H1 (cell line): ENCODE results near the gene MYOM1. TPM values are rescaled to one million over a fixed set of nuclear protein-coding genes. Genes with fewer than 3 reads are reported as not detected.

Source experiments
- CTCF ChIA-PET: fragments of 300-600 bp; sonication (Branson Sonifier 250); formaldehyde crosslinking; loops from one replicate; lab custom pipeline; 2021; ENCODE audit not compliant: partially characterized antibody; lab: Charles Lee
- POLR2A ChIA-PET: fragments of 300-600 bp; sonication (Branson Sonifier 250); formaldehyde crosslinking; loops from one replicate; lab custom pipeline; 2021; ENCODE audit warnings: inconsistent platforms; ENCODE audit not compliant: partially characterized antibody; lab: Charles Lee
- DNase-seq, 2 experiments: peaks; one replicate each; pipeline versions ENCODE4 v3.0.0 to v3.0.0-alpha.2; 2010 to 2022; ENCODE audit warnings: low spot score in 2 of 2, low read depth in 1 of 2, mixed read lengths in 1 of 2
- FAIRE-seq: peaks from 2 replicates; lab custom pipeline; 2011; peaks lifted over from hg19 to GRCh38; lab: Jason Lieb, UNC
- H2AFZ ChIP-seq: 2 replicates; pipeline ENCODE4 v1.8.1; 2012; ENCODE audit warnings: low read length, inconsistent platforms
- H2AK5ac ChIP-seq: 2 replicates; pipeline ENCODE4 v1.6.1; 2013; ENCODE audit warnings: low read depth, low read length
- H2BK120ac ChIP-seq: replicated peaks from 2 replicates; pipeline ENCODE3; 2013; ENCODE audit warnings: low read depth, low read length, inconsistent platforms
- H2BK12ac ChIP-seq: 2 replicates; pipeline ENCODE4 v1.6.1; 2013; ENCODE audit warnings: low read depth, low read length
- H2BK15ac ChIP-seq: 2 replicates; pipeline ENCODE4 v1.6.1; 2013; ENCODE audit warnings: low read length
- H2BK20ac ChIP-seq: 2 replicates; pipeline ENCODE4 v1.6.1; 2013; ENCODE audit warnings: low read length
- H2BK5ac ChIP-seq: 2 replicates; pipeline ENCODE4 v1.6.1; 2013; ENCODE audit warnings: low read depth, low read length
- H3K14ac ChIP-seq: 2 replicates; pipeline ENCODE4 v1.6.1; 2013; ENCODE audit warnings: inconsistent platforms; ENCODE audit not compliant: insufficient read length
- H3K18ac ChIP-seq: 2 replicates; pipeline ENCODE4 v1.6.1; 2013; ENCODE audit warnings: low read length; ENCODE audit errors: extremely low read depth
- H3K23ac ChIP-seq: 2 replicates; pipeline ENCODE4 v1.6.1; 2013; ENCODE audit warnings: inconsistent platforms; ENCODE audit not compliant: insufficient read length
- H3K23me2 ChIP-seq: 2 replicates; pipeline ENCODE4 v1.6.1; 2013; ENCODE audit warnings: low read depth, low read length
- H3K27ac ChIP-seq: 2 replicates; pipeline ENCODE4 v1.6.1; 2011; ENCODE audit warnings: low read depth, low read length, inconsistent platforms
- H3K27me3 ChIP-seq, 4 experiments: replicated peaks in 1 of 4; 1 replicate in 1 of 4; 2 replicates in 3 of 4; pipeline versions ENCODE4 v1.6.1 to v1.8.1; 2011 to 2013; ENCODE audit warnings: low read length in 3 of 4, mild to moderate bottlenecking in 3 of 4, inconsistent platforms in 2 of 4, mixed read lengths in 2 of 4, moderate library complexity in 1 of 4; ENCODE audit not compliant: control insufficient read depth in 3 of 4, insufficient read depth in 3 of 4; ENCODE audit errors: extremely low read depth in 1 of 4
- H3K36me3 ChIP-seq, 4 experiments: 2 replicates each; pipeline versions ENCODE4 v1.6.1 to v1.8.1; 2011 to 2013; ENCODE audit warnings: mild to moderate bottlenecking in 4 of 4, low read length in 3 of 4, moderate library complexity in 2 of 4, control low read depth in 1 of 4, inconsistent platforms in 1 of 4; ENCODE audit not compliant: insufficient read depth in 4 of 4, control insufficient read depth in 2 of 4
- H3K4ac ChIP-seq: replicated peaks from 2 replicates; pipeline ENCODE3; 2013; ENCODE audit warnings: low read length, low read depth, mixed read lengths, inconsistent platforms; ENCODE audit not compliant: insufficient read length
- H3K4me1 ChIP-seq, 4 experiments: replicated peaks in 1 of 4; 1 replicate in 1 of 4; 2 replicates in 3 of 4; pipeline versions ENCODE4 v1.6.1 to v1.8.1; 2011 to 2013; ENCODE audit warnings: low read length in 3 of 4, inconsistent platforms in 2 of 4, mixed read lengths in 1 of 4; ENCODE audit not compliant: insufficient read depth in 4 of 4, control insufficient read depth in 3 of 4
- H3K4me2 ChIP-seq, 2 experiments: 2 replicates each; pipeline versions ENCODE4 v1.6.1 to v1.8.1; 2011 to 2013; ENCODE audit warnings: low read depth in 2 of 2, low read length in 2 of 2, control low read depth in 1 of 2, inconsistent platforms in 1 of 2, mild to moderate bottlenecking in 1 of 2; ENCODE audit not compliant: insufficient read depth in 1 of 2
- H3K4me3 ChIP-seq, 4 experiments: fragments of 200-600, 300-600 bp in 1 of 4; sonication (generic), shearing (Covaris generic), sonication (Bioruptor Twin) in 1 of 4; 2 replicates each; pipeline versions ENCODE4 v1.5.1 to v1.8.1; 2011 to 2016; ENCODE audit warnings: low read length in 4 of 4, low read depth in 3 of 4, control low read depth in 2 of 4, inconsistent platforms in 2 of 4, mild to moderate bottlenecking in 2 of 4, mixed read lengths in 1 of 4, moderate library complexity in 1 of 4; ENCODE audit not compliant: insufficient read depth in 2 of 4; ENCODE audit errors: extremely low read depth in 1 of 4
- H3K56ac ChIP-seq: replicated peaks from 2 replicates; pipeline ENCODE3; 2013; ENCODE audit warnings: low read depth, mild to moderate bottlenecking, mixed read lengths, low read length, inconsistent platforms; ENCODE audit not compliant: insufficient read length
- H3K79me1 ChIP-seq: 2 replicates; pipeline ENCODE4 v1.6.1; 2013; ENCODE audit warnings: low read depth, low read length, control low read depth
- H3K79me2 ChIP-seq, 2 experiments: 2 replicates each; pipeline versions ENCODE4 v1.6.1 to v1.8.1; 2012 to 2013; ENCODE audit warnings: low read length in 2 of 2, mild to moderate bottlenecking in 2 of 2, inconsistent platforms in 1 of 2; ENCODE audit not compliant: insufficient read depth in 2 of 2, control insufficient read depth in 1 of 2
- H3K9ac ChIP-seq, 4 experiments: replicated peaks in 1 of 4; 1 replicate in 1 of 4; 2 replicates in 3 of 4; pipeline versions ENCODE4 v1.6.1 to v1.8.1; 2011 to 2013; ENCODE audit warnings: low read depth in 3 of 4, low read length in 3 of 4, control low read depth in 2 of 4, mild to moderate bottlenecking in 2 of 4, moderate library complexity in 2 of 4, inconsistent platforms in 1 of 4; ENCODE audit errors: extremely low read depth in 1 of 4
- H3K9me3 ChIP-seq, 2 experiments: 2 replicates each; pipeline versions ENCODE4 v1.6.1 to v1.8.1; 2012 to 2013; ENCODE audit warnings: mild to moderate bottlenecking in 2 of 2, moderate library complexity in 2 of 2, control low read depth in 1 of 2, inconsistent platforms in 1 of 2, low read depth in 1 of 2, low read length in 1 of 2, mixed read lengths in 1 of 2; ENCODE audit not compliant: insufficient read depth in 2 of 2
- H4K20me1 ChIP-seq, 2 experiments: replicated peaks in 1 of 2; 2 replicates each; pipeline versions ENCODE3 to v1.8.1; 2011 to 2013; ENCODE audit warnings: inconsistent platforms in 2 of 2, low read length in 2 of 2, mild to moderate bottlenecking in 1 of 2; ENCODE audit not compliant: insufficient read depth in 2 of 2, control insufficient read depth in 1 of 2
- H4K5ac ChIP-seq: 2 replicates; pipeline ENCODE4 v1.6.1; 2013; ENCODE audit warnings: low read length, low read depth, mixed read lengths, inconsistent platforms; ENCODE audit not compliant: insufficient read length
- H4K8ac ChIP-seq: 2 replicates; pipeline ENCODE4 v1.8.0; 2013; ENCODE audit warnings: mild to moderate bottlenecking, moderate library complexity, low read length, inconsistent platforms; ENCODE audit not compliant: insufficient read depth; ENCODE audit errors: extremely low read depth
- H4K91ac ChIP-seq: replicated peaks from 2 replicates; pipeline ENCODE3; 2013; ENCODE audit warnings: low read length, mixed read lengths, inconsistent platforms; ENCODE audit not compliant: insufficient read length
- KDM5A ChIP-seq: fragments of 200-600 bp; IDR thresholded peaks from 2 replicates; pipeline ENCODE4 v1.7.1; 2012; ENCODE audit warnings: mild to moderate bottlenecking, low read length, inconsistent platforms, mixed read lengths
- POLR2A ChIP-seq, 2 experiments: IDR thresholded peaks; 1 replicate in 1 of 2; 2 replicates in 1 of 2; pipeline ENCODE4 v1.6.1; 2011; ENCODE audit warnings: low read depth in 2 of 2, low read length in 2 of 2, mild to moderate bottlenecking in 2 of 2; ENCODE audit errors: control extremely low read depth in 1 of 2
- POLR2AphosphoS5 ChIP-seq: IDR thresholded peaks from 2 replicates; pipeline ENCODE4 v1.6.1; 2011; ENCODE audit warnings: low read depth, low read length
- RXRA ChIP-seq: IDR thresholded peaks from 2 replicates; pipeline ENCODE4 v1.6.1; 2011; ENCODE audit warnings: low read depth, mild to moderate bottlenecking, low read length, moderate library complexity; ENCODE audit not compliant: insufficient read depth
- WGBS, 2 experiments: shearing (Covaris generic) in 1 of 2; methylation state at CpG; one replicate each; pipeline versions ENCODE4 v1.1.6 to v1.1.7; 2013 to 2015; ENCODE audit warnings: low lambda C conversion rate in 2 of 2, mixed read lengths in 2 of 2, inconsistent platforms in 1 of 2, low coverage in 1 of 2, missing lambda C conversion rate in 1 of 2; ENCODE audit not compliant: insufficient replicate concordance in 2 of 2, insufficient coverage in 1 of 2, insufficient read length in 1 of 2; ENCODE audit errors: extremely low coverage in 1 of 2, missing lambda C conversion rate in 1 of 2; 5-methylcytosine and 5-hydroxymethylcytosine counted together
- polyA plus RNA-seq, 7 experiments: library from polyadenylated mRNA; depleted of rRNA in 3 of 7; stranded (reverse) in 5 of 7; unstranded in 2 of 7; fragments of >200 nt in 5 of 7; fragments of 200-250 nt in 2 of 7; gene quantifications; 1 replicate in 5 of 7; 2 replicates in 1 of 7; 4 replicates in 1 of 7; pipeline versions ENCODE4 v1.2.1 to v1.2.3, GENCODE V29; 2011 to 2013; ENCODE audit warnings: missing spikeins in 2 of 7, mixed read lengths in 2 of 7
- total RNA-seq: library from RNA; stranded (reverse); fragmentation: NEBNext Ultra II Directional; extraction: Animal tissue kit (Norgen Biotek cat#: 25700); gene quantifications from 2 replicates; pipeline ENCODE4 v1.2.1, GENCODE V29; 2021

MYOM1 gene
- total and polyA plus RNA-seq, 2 of the 8 experiments (the other 6 are each of a cell fraction or from before 2014, with no cell fraction given), result 0.06 to 0.32 TPM

DNA sequence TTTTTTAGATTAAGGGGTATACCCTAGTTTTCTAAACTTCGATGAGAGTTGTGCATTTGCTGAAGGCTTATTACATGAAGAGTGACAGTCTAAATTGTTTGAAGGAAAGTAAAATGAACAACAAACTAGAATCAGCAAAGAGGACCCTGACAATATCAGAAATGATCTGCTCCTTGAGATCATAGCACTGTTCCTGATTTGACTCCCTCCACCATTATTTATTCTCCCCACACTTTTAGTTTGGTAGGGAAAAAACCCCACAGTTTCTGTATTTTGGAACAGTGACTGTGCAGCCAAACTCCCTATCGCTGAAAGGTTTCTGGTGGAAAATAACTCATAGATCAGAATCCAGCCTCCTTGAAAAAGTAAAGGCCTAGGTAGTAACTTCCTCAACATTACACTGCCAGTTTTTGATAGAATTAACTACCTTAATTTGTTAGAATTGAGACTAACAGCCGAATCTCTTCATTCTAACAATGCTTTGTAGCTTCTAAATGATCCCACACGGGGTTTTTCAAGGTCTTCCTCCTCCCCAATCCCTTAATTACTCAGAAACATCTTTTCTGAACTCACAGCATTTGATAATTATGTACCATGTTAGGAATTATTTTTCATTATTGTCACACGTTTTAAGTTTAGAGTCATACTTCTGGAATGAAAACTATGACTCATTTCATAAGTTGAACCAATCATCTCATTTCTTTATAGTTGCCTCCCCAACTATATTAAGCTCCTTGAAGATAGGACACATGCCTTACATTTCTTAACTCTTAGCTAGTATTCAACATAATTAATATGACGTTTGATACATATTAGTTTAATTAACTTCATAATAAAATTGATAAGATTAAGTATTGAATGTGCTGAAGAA, 30.7 kb upstream of the MYOM1 start:
- H3K4me1 ChIP-seq, result peaks cover 0 to 6% (median 1%) of the 10 kb centered on the region in 4 experiments; a peak in 2 of 7 replicates
- no peak overlapping the region for H3K4me3 ChIP-seq
- H2AK5ac ChIP-seq, result no peak overlapping the region
- H2BK120ac ChIP-seq, result no peak overlapping the region
- no peak overlapping the region for H3K56ac ChIP-seq
- TF ChIP-seq POLR2AphosphoS5 (peak; percentile 63; the same call in 1 of the 2 replicates), POLR2A (IDR thresholded peaks at IDR 0.05; ENCODE audit: control extremely low read depth in 1 of 2, low read depth in 2 of 2, low read length in 2 of 2) (peak; percentile 31 to 71), RXRA (no peak), KDM5A (no peak)
- H3K23me2 ChIP-seq, result peaks cover 7% of the 10 kb centered on the region; the same call in 1 of the 2 replicates
- H3K4ac ChIP-seq, result no peak overlapping the region
- peaks cover 8 to 56% of the 10 kb centered on the region in 2 experiments; a peak in 3 of 4 replicates for H3K79me2 ChIP-seq
- FAIRE-seq (no peak), DNase-seq (no peak)
- no peak overlapping the region for H4K5ac ChIP-seq
- peaks cover 4 to 10% of the 10 kb centered on the region in 2 experiments for H4K20me1 ChIP-seq
- H3K14ac ChIP-seq, result no peak overlapping the region
- no peak overlapping the region for H3K18ac ChIP-seq
- no peak overlapping the region for H2BK5ac ChIP-seq
- peaks cover 3 to 30% (median 23%) of the 10 kb centered on the region in 4 experiments; a peak in 7 of 8 replicates for H3K36me3 ChIP-seq
- no peak overlapping the region for H3K27ac ChIP-seq
- no peak overlapping the region for H2BK15ac ChIP-seq
- no peak overlapping the region for H2BK20ac ChIP-seq
- POLR2A ChIA-PET, result interaction anchor here (1.5 to 6.3 kb wide), 3 partner anchors 10 to 14 kb away, joined by 3 to 60 read pairs (median 4); partner anchors contain the start of gene MYL12B
- CTCF ChIA-PET, result interaction anchor here (0.6 to 1.2 kb wide), 3 partner anchors 24 to 344 kb away, joined by 3 read pairs; no protein-coding TSS in a partner anchor
- H3K79me1 ChIP-seq, result no peaks in the 10 kb centered on the region
- H2BK12ac ChIP-seq, result no peak overlapping the region
- H3K27me3 ChIP-seq, result no peaks in the 10 kb centered on the region
- H3K4me2 ChIP-seq, result no peak overlapping the region; a peak in 1 of 4 replicates
- no peaks in the 10 kb centered on the region for H3K9me3 ChIP-seq
- H4K8ac ChIP-seq, result no peak overlapping the region
- no peak overlapping the region for H3K9ac ChIP-seq
- H4K91ac ChIP-seq, result no peak overlapping the region
- H3K23ac ChIP-seq, result no peak overlapping the region
- WGBS, 2 experiments, result 83% methylated on average over 6 of the region's 6 CpGs; no CpG with 5 or more reads in 1 of the 2 experiments
- H2AFZ ChIP-seq, result no peak overlapping the region
